OCI-M1 (cell line): ENCODE data around the gene KCNC2.
A peak's percentile ranks its signal among the peaks of the same experiment; 100 is the strongest.

Experiments used
- DNase-seq: peaks from one replicate; lab custom pipeline; 2025; lab: John Stamatoyannopoulos, UW

The KCNC2 gene

GRCh38 chr12:75058228-75058627 is 151.4 kb downstream of the KCNC2 start:
- no peak for DNase-seq

GRCh38 chr12:75048767-75049166 is 160.9 kb downstream of the KCNC2 start:
- DNase-seq, result peak; percentile 28

- peak; percentile 82 for DNase-seq
Observed at GRCh38 chr12:75047885-75048525, 161.6 kb downstream of the KCNC2 start.

- no peak for DNase-seq
Observed at GRCh38 chr12:75042125-75042524, 167.5 kb downstream of the KCNC2 start.

GRCh38 chr12:75041472-75041871 is 168.2 kb downstream of the KCNC2 start:
- no peak for DNase-seq

GRCh38 chr12:75020068-75020557 is 189.5 kb downstream of the KCNC2 start:
- DNase-seq, result no peak

- peak; percentile 25 for DNase-seq
Observed at GRCh38 chr12:75011120-75011519, 198.5 kb downstream of the KCNC2 start.

GRCh38 chr12:75007133-75007532 is 202.5 kb downstream of the KCNC2 start:
- DNase-seq, result no peak

GRCh38 chr12:75000120-75000519 is 209.5 kb downstream of the KCNC2 start:
- DNase-seq, result peak; percentile 36

GRCh38 chr12:74999474-74999873 is 210.2 kb downstream of the KCNC2 start:
- DNase-seq, result peak; percentile 45
